K562 (cell line): ENCODE results near the gene ELAVL3. TPM values are rescaled to one million over a fixed set of nuclear protein-coding genes. Genes with fewer than 3 reads are reported as not detected.

ENCODE experiments used
- ATAC-seq: fragments of 200-7000 bp; cut with Tn5 transposase; 3 replicates; pipeline ENCODE4 v1.9.1; 2020; ENCODE audit warnings: moderate library complexity
- BruUV-seq: library from RNA; stranded (reverse); fragments of 400-500 nt; replicated peaks from 2 replicates; lab custom pipeline; 2021; lab: Mats Ljungman, UMichigan
- CTCF ChIA-PET: fragments of 300-600 bp; formaldehyde crosslinking; extraction: SDS; loops from one replicate; lab custom pipeline; 2021; ENCODE audit warnings: low intra/inter-chr PET ratio; lab: Yijun Ruan, JAX
- POLR2A ChIA-PET: fragments of 300-600, 350-650 bp; sonication (Branson Sonifier 250); formaldehyde crosslinking; extraction: SDS; loops from one replicate; lab custom pipeline; 2021; ENCODE audit warnings: antibody characterized with exemption, inconsistent platforms; lab: Yijun Ruan, JAX
- DNase-seq, 4 experiments: peaks; one replicate each; pipeline versions ENCODE4 v3.0.0 to v3.0.0-alpha.2; 2011 to 2018; ENCODE audit warnings: low spot score in 3 of 4, mixed read lengths in 3 of 4; ENCODE audit errors: extremely low read depth in 1 of 4
- FAIRE-seq: peaks from 2 replicates; lab custom pipeline; 2011; peaks lifted over from hg19 to GRCh38; lab: Jason Lieb, UNC
- H2AFZ ChIP-seq: 2 replicates; pipeline ENCODE4 v1.6.0; 2011; ENCODE audit warnings: low read depth, low read length, control low read depth, inconsistent platforms
- H3K27ac ChIP-seq: fragments of 200-600 bp; 3 replicates; pipeline ENCODE4 v1.8.0; 2011; ENCODE audit warnings: low read depth, mild to moderate bottlenecking, control low read depth, inconsistent platforms, low read length, moderate library complexity, mixed read lengths; ENCODE audit errors: extremely low read depth
- H3K27me3 ChIP-seq, 2 experiments: fragments of 300-600 bp in 1 of 2; 2 replicates in 1 of 2; 3 replicates in 1 of 2; pipeline versions ENCODE4 v1.6.0 to v1.8.0; 2011; ENCODE audit warnings: inconsistent platforms in 2 of 2, low read length in 2 of 2, mild to moderate bottlenecking in 1 of 2, mixed read lengths in 1 of 2, moderate library complexity in 1 of 2; ENCODE audit not compliant: control insufficient read depth in 2 of 2, insufficient read depth in 2 of 2
- H3K36me3 ChIP-seq: fragments of 300-600 bp; 3 replicates; pipeline ENCODE4 v1.8.0; 2011; ENCODE audit warnings: mild to moderate bottlenecking, low read length, inconsistent platforms; ENCODE audit not compliant: control insufficient read depth, insufficient read depth
- H3K4me1 ChIP-seq, 2 experiments: fragments of 200-600 bp in 1 of 2; replicated peaks in 1 of 2; 2 replicates in 1 of 2; 3 replicates in 1 of 2; pipeline versions ENCODE4 v1.5.1 to v1.8.0; 2011; ENCODE audit warnings: inconsistent platforms in 2 of 2, low read length in 2 of 2, mild to moderate bottlenecking in 1 of 2, mixed read lengths in 1 of 2, moderate library complexity in 1 of 2; ENCODE audit not compliant: control insufficient read depth in 2 of 2, insufficient read depth in 2 of 2
- H3K4me2 ChIP-seq: 2 replicates; pipeline ENCODE4 v1.6.1; 2011; ENCODE audit warnings: low read length, control low read depth, inconsistent platforms, mixed read lengths; ENCODE audit not compliant: insufficient read depth
- H3K4me3 ChIP-seq: fragments of 200-600 bp; sonication (generic), shearing (Covaris generic); 2 replicates; pipeline ENCODE4 v1.5.1; 2016; ENCODE audit warnings: control low read depth, inconsistent platforms
- H3K79me2 ChIP-seq: fragments of 200-600 bp; 3 replicates; pipeline ENCODE4 v1.8.0; 2011; ENCODE audit warnings: low read length, inconsistent platforms; ENCODE audit not compliant: control insufficient read depth, insufficient read depth
- H3K9ac ChIP-seq, 2 experiments: 2 replicates each; pipeline versions ENCODE4 v1.6.0 to v1.6.1; 2011; ENCODE audit warnings: low read depth in 2 of 2, low read length in 2 of 2, control low read depth in 1 of 2, inconsistent platforms in 1 of 2, mild to moderate bottlenecking in 1 of 2, mixed read lengths in 1 of 2; ENCODE audit not compliant: insufficient read depth in 1 of 2
- H3K9me1 ChIP-seq: one replicate; pipeline ENCODE4 v1.6.0; 2011; ENCODE audit warnings: inconsistent platforms, mild to moderate bottlenecking, low read length, moderate library complexity; ENCODE audit not compliant: control insufficient read depth, insufficient read depth
- H3K9me3 ChIP-seq: replicated peaks from 2 replicates; pipeline ENCODE4 v1.5.1; 2011; ENCODE audit warnings: low read depth, low read length, inconsistent platforms; ENCODE audit not compliant: control insufficient read depth, insufficient read depth
- H4K20me1 ChIP-seq: replicated peaks from 2 replicates; pipeline ENCODE4 v1.6.1; 2011; ENCODE audit warnings: low read length, inconsistent platforms, mixed read lengths; ENCODE audit not compliant: control insufficient read depth, insufficient read depth
- ASH1L ChIP-seq: fragments of 450-650 bp; IDR thresholded peaks from 2 replicates; pipeline ENCODE4 v1.6.1; 2018; ENCODE audit warnings: borderline replicate concordance, mild to moderate bottlenecking, low read depth; ENCODE audit not compliant: partially characterized antibody
- DPF2 ChIP-seq: fragments of 450-650 bp; IDR thresholded peaks from 2 replicates; pipeline ENCODE4 v1.6.1; 2016
- EGR1 ChIP-seq: fragments of 450-650 bp; conservative IDR thresholded peaks from 2 replicates; pipeline ENCODE4 v1.6.1; 2017; ENCODE audit warnings: mild to moderate bottlenecking
- ELF2 ChIP-seq: fragments of 250-450 bp; sonication (Bioruptor Pico); IDR thresholded peaks from 2 replicates; pipeline ENCODE4 v1.5.0; 2021; ENCODE audit warnings: mild to moderate bottlenecking
- ETV1 ChIP-seq: fragments of 450-650 bp; conservative IDR thresholded peaks from 2 replicates; pipeline ENCODE4 v1.6.1; 2016; ENCODE audit warnings: missing genetic modification characterization, control low read depth, low read depth, missing compliant biosample characterization
- GTF2A2 ChIP-seq: IDR thresholded peaks from 2 replicates; pipeline ENCODE4 v1.6.1; 2016; ENCODE audit warnings: mild to moderate bottlenecking, missing genetic modification characterization, missing compliant biosample characterization
- MYNN ChIP-seq, 2 experiments: sonication (generic); formaldehyde crosslinking in 1 of 2; IDR thresholded peaks; 2 replicates each; pipeline versions ENCODE4 v1.5.0 to v1.6.1; 2016 to 2020; ENCODE audit warnings: antibody characterized with exemption in 1 of 2, missing genetic modification reagents in 1 of 2
- RBBP5 ChIP-seq: fragments of 200-600 bp; sonication (generic); IDR thresholded peaks from 2 replicates; pipeline ENCODE4 v1.6.1; 2012; ENCODE audit warnings: borderline replicate concordance, mild to moderate bottlenecking, low read length, control low read depth, inconsistent platforms; ENCODE audit not compliant: insufficient read depth, poor library complexity, severe bottlenecking
- RBM25 ChIP-seq: fragments of 200-400 bp; formaldehyde crosslinking; IDR thresholded peaks from 2 replicates; pipeline ENCODE4 v1.6.1; 2018; ENCODE audit warnings: low read length, low read depth, moderate library complexity; ENCODE audit not compliant: severe bottlenecking
- SRF ChIP-seq, 2 experiments: fragments of 250-450, 450-650 bp in 1 of 2; sonication (Bioruptor Pico) in 1 of 2; sonication (generic) in 1 of 2; formaldehyde crosslinking; IDR thresholded peaks; 2 replicates each; pipeline versions ENCODE4 v1.5.0 to v1.5.1; 2020 to 2022; ENCODE audit warnings: mild to moderate bottlenecking in 1 of 2, missing genetic modification reagents in 1 of 2
- ZKSCAN3 ChIP-seq: fragments of 250-450 bp; sonication (Bioruptor Pico); IDR thresholded peaks from 2 replicates; pipeline ENCODE4 v1.4.0; 2020
- WGBS: fragments of 100-300 bp; shearing (Covaris generic); methylation state at CpG from one replicate; pipeline ENCODE4 v1.1.6; 2016; ENCODE audit warnings: low coverage, mixed read lengths; ENCODE audit not compliant: insufficient coverage; ENCODE audit errors: missing lambda C conversion rate; 5-methylcytosine and 5-hydroxymethylcytosine counted together
- in situ Hi-C: fragments of 300-500 bp; cut with MboI; formaldehyde crosslinking; loops from 4 replicates; pipeline ENCODE4 v1.15.0; 2018; ENCODE audit warnings: inconsistent platforms, mixed read lengths
- intact Hi-C: fragments of 100-400 bp; cut with micrococcal nuclease; formaldehyde crosslinking; loops from 2 replicates; pipeline ENCODE4 v1.14.2; 2022
- polyA plus RNA-seq, 8 experiments: library from polyadenylated mRNA; depleted of rRNA in 4 of 8; stranded (reverse) in 5 of 8; unstranded in 3 of 8; fragments of >200 nt; fragmentation: Nextera tagmentation in 2 of 8; fragmentation: Illumina TruSeq in 1 of 8; extraction: Ambion mirVana in 2 of 8; extraction: Trizol in 1 of 8; gene quantifications; 2 replicates each; pipeline versions ENCODE4 v1.2.1 to v1.2.3, GENCODE V29; 2011 to 2014; ENCODE audit warnings: inconsistent platforms in 1 of 8, missing spikeins in 1 of 8
- total RNA-seq, 7 experiments: library from RNA; depleted of rRNA in 6 of 7; stranded (reverse); fragments of >200 nt in 6 of 7; fragmentation: Illumina TruSeq in 2 of 7; extraction: Trizol in 2 of 7; gene quantifications; 2 replicates each; pipeline versions ENCODE4 v1.2.1 to v1.2.3, GENCODE V29; 2011 to 2021; ENCODE audit warnings: low replicate concordance in 1 of 7
- TF ChIP-seq, protein P1 (sequence below): fragments of 450-650 bp; formaldehyde crosslinking; IDR thresholded peaks from 2 replicates; pipeline ENCODE4 v1.4.0; 2022; ENCODE audit warnings: missing genetic modification characterization

ELAVL3 gene
- total and polyA plus RNA-seq, 9 of the 15 experiments (the other 6 are each of a cell fraction or from before 2014, with no cell fraction given), result not detected

DNA sequence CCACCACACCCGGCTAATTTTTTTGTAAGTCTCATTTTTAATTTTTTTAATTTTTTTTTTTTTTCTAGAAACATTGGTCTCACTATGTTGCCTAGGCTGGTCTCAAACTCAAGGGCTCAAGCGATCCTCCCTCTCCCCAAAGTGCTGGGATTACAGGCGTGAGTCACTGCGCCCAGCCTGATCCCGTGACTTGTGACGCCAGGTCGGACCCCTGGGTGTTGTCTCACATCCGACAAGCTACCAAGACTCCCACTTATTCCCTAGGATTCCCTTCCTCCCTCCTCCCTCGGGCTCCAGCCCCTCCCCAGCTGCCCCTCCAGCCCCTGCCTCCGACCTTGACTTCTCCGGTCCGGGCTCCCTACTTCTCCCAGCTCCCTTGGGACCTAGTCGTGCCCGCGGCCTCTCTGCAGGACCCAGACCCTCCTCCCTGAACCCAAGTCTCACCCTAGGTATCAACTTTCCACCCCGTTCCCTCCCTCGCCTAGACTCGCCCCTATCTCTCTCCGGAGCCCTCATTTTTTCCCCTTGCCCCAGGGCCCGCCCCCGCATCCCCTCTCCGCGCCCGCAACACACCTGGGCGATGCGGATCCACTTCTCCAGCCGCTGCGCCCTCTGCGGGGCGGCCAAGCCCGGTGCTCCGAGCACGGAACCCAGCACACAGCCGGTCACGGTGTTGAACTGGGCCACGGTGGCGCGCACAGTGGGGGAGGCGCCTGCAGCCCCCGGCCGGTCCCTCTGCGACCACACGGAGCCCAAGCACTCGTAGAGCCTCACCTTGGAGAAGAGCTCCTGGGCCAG, 74.8 kb downstream of the ELAVL3 start:
- no peak overlapping the region; a peak in 1 of 4 replicates for H3K9ac ChIP-seq
- POLR2A ChIA-PET, result interaction anchor here (0.6 to 1.3 kb wide), 5 partner anchors 9 to 32 kb away, joined by 3 to 4 read pairs (median 3); partner anchors contain the start of genes EPOR, ODAD3 and PRKCSH
- no peak for TF ChIP-seq MYNN (IDR thresholded peaks at IDR 0.05)
- no peak for TF ChIP-seq MYNN (CRISPR knock-in tag; IDR thresholded peaks at IDR 0.05)
- TF ChIP-seq EGR1, result peak; percentile 19; the same call in 1 of the 2 replicates
- H3K9me3 ChIP-seq, result no peaks in the 10 kb centered on the region
- H3K4me1 ChIP-seq, result peaks cover 6 to 14% of the 10 kb centered on the region in 2 experiments; a peak in 4 of 5 replicates
- CTCF ChIA-PET, result interaction anchor here (0.6 kb wide), 1 partner anchor 49 kb away, joined by 4 read pairs; no protein-coding TSS in a partner anchor
- in situ Hi-C loops (no loop called here), intact Hi-C loops (no loop called here)
- H3K27ac ChIP-seq, result no peak overlapping the region
- H3K4me2 ChIP-seq, result no peak overlapping the region
- H3K36me3 ChIP-seq, result no peaks in the 10 kb centered on the region
- no peak for ATAC-seq
- no peaks in the 10 kb centered on the region for H4K20me1 ChIP-seq
- H2AFZ ChIP-seq, result no peak overlapping the region
- H3K4me3 ChIP-seq, result no peak overlapping the region
- FAIRE-seq, result no peak
- BruUV-seq, result no TSS peak
- H3K27me3 ChIP-seq, result no peaks in the 10 kb centered on the region
- no peaks in the 10 kb centered on the region for H3K9me1 ChIP-seq
- 79% methylated on average over 22 of the region's 44 CpGs for WGBS
- H3K79me2 ChIP-seq, result no peaks in the 10 kb centered on the region
- peak in 1 of 4 experiments; percentile 6 for DNase-seq

DNA sequence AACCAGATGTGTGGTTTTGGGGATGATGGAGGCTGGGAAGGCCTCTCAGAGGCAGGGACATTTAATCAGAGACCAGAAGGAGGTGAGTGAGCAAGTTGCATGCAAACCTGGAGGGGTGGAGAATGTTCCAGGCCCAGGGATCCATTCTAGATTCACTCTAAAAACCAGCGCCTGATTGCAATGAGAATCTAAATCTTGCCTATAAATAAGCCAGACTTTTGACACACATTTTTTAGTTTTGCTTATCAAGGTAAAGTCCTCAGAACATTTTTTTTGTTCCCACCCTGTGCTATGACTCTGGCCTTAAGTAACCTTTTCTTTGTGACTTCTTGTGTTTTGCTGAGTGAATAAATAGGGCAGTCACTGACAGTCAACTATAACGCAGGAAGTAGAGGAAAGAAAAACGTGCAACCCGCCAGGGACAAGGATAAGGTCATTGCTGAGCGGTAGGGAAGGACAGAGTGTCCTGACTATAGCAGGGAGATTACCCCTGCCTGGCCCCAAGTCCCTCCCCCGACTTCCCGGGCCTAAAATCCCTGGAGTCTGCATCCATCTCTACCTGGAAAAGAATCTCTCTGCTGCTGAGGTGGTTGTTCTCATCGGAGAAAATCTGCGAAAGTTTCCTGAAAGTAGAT, 76.1 kb downstream of the ELAVL3 start:
- BruUV-seq, result no TSS peak
- CTCF ChIA-PET, result no interaction called here
- POLR2A ChIA-PET, result interaction anchor here (1.3 kb wide), 1 partner anchor 8 kb away, joined by 3 read pairs; no protein-coding TSS in a partner anchor
- no peak for TF ChIP-seq SRF (CRISPR knock-in tag; IDR thresholded peaks at IDR 0.05)
- no peak for TF ChIP-seq ELF2 (CRISPR knock-in tag)
- TF ChIP-seq ASH1L, result no peak
- no peak for TF ChIP-seq DPF2
- 0 out of 2 replicates have a peak, but pooled peaks have one; percentile 19 for TF ChIP-seq ETV1 (tag)
- TF ChIP-seq, protein P1, sequence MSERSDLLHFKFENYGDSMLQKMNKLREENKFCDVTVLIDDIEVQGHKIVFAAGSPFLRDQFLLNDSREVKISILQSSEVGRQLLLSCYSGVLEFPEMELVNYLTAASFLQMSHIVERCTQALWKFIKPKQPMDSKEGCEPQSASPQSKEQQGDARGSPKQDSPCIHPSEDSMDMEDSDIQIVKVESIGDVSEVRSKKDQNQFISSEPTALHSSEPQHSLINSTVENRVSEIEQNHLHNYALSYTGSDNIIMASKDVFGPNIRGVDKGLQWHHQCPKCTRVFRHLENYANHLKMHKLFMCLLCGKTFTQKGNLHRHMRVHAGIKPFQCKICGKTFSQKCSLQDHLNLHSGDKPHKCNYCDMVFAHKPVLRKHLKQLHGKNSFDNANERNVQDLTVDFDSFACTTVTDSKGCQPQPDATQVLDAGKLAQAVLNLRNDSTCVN (CRISPR knock-in tag), result no peak
- TF ChIP-seq RBM25, result no peak
- TF ChIP-seq ZKSCAN3 (CRISPR knock-in tag), result no peak
- TF ChIP-seq RBBP5, result peak; percentile 30
- TF ChIP-seq GTF2A2, result no peak

More for the DNA sequence above, 76.1 kb downstream of the ELAVL3 start:
- Histone ChIP-seq H3K9me3 (no peaks in the 10 kb centered on the region), H3K36me3 (no peaks in the 10 kb centered on the region), H4K20me1 (no peaks in the 10 kb centered on the region), H3K4me1 (peaks cover 6 to 19% of the 10 kb centered on the region in 2 experiments; a peak in 4 of 5 replicates), H3K4me3 (no peak overlapping the region), H3K27me3 (no peaks in the 10 kb centered on the region), H3K9ac (peak overlapping the region in 1 of 2 experiments; percentile 75; a peak in 1 of 4 replicates), H3K4me2 (no peak overlapping the region), H3K9me1 (no peaks in the 10 kb centered on the region), H2AFZ (peak overlapping the region; percentile 51; the same call in 1 of the 2 replicates), H3K79me2 (no peaks in the 10 kb centered on the region), H3K27ac (no peak overlapping the region)
- in situ Hi-C loops (no loop called here), intact Hi-C loops (no loop called here)
- WGBS, result 37% methylated on average over 7 of the region's 9 CpGs
- ATAC-seq (peak; percentile 48), FAIRE-seq (peak; percentile 61), DNase-seq (no peak)
